ENCODE data around the gene TAT. TPM values are rescaled to one million over a fixed set of nuclear protein-coding genes. Genes with fewer than 3 reads are reported as not detected.

The TAT gene
- total RNA-seq, 1 donor from 2014 or later: not detected

DNA sequence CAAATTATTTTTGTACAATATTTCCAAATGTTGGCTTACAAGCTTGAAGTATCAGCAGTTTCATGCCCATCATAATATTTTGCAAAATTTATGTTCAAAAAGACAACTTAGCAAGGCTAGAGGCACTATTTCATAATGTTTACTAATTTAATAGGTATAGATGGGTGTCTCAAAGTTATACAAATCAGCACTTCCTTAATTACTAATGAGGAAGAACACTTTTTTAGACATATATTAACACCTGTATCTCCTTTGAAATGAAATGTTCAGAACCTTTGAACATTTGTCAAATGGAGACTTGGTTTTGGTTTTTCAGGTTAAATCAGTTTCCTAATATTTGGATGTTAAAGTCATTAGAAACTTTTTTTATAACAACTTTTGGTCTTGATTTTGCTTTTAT is 2.2 kb downstream of the TAT start:
- H3K9me3 ChIP-seq (ENCODE audit: insufficient read depth, low read depth, low read length): no peaks in the 10 kb centered on the region
- H3K27me3 Mint-ChIP-seq (ENCODE audit: low read depth, unreplicated experiment): peaks cover 16% of the 10 kb centered on the region
- FAIRE-seq: no peak

GRCh38 chr16:71573387-71574094 is 3.4 kb downstream of the TAT start:
- Mint-ChIP-seq H3K4me1 (ENCODE audit: low read depth, unreplicated experiment) (no peaks in the 10 kb centered on the region), H3K9me3 (ENCODE audit: unreplicated experiment) (no peaks in the 10 kb centered on the region), H3K27ac (ENCODE audit: unreplicated experiment) (no peak overlapping the region), H3K36me3 (ENCODE audit: low read depth, unreplicated experiment) (no peaks in the 10 kb centered on the region), H3K27me3 (ENCODE audit: low read depth, unreplicated experiment) (peaks cover 17% of the 10 kb centered on the region), H3K4me3 (ENCODE audit: unreplicated experiment) (no peak overlapping the region)
- no peak overlapping the region for H3K4me2 ChIP-seq (ENCODE audit: low read length)
- H3K9ac ChIP-seq (ENCODE audit: low read length): no peak overlapping the region
- no peak overlapping the region for H2AFZ ChIP-seq (ENCODE audit: low read depth, low read length)
- H3K36me3 ChIP-seq (ENCODE audit: insufficient read depth, low read length): no peaks in the 10 kb centered on the region
- H4K20me1 ChIP-seq (ENCODE audit: insufficient read depth, low read length): no peaks in the 10 kb centered on the region
- DNase-seq (ENCODE audit: low read depth) (no peak), FAIRE-seq (no peak)
- H3K9me3 ChIP-seq (ENCODE audit: insufficient read depth, low read depth, low read length): no peaks in the 10 kb centered on the region
- H3K27ac ChIP-seq (ENCODE audit: low read depth, low read length): no peak overlapping the region
- no peaks in the 10 kb centered on the region for H3K79me2 ChIP-seq (ENCODE audit: insufficient read depth, low read length)
- no peaks in the 10 kb centered on the region for H3K4me1 ChIP-seq (ENCODE audit: insufficient read depth, low read length)
- H3K27me3 ChIP-seq (ENCODE audit: insufficient read depth, low read length): no peaks in the 10 kb centered on the region
- TF ChIP-seq, protein P1, sequence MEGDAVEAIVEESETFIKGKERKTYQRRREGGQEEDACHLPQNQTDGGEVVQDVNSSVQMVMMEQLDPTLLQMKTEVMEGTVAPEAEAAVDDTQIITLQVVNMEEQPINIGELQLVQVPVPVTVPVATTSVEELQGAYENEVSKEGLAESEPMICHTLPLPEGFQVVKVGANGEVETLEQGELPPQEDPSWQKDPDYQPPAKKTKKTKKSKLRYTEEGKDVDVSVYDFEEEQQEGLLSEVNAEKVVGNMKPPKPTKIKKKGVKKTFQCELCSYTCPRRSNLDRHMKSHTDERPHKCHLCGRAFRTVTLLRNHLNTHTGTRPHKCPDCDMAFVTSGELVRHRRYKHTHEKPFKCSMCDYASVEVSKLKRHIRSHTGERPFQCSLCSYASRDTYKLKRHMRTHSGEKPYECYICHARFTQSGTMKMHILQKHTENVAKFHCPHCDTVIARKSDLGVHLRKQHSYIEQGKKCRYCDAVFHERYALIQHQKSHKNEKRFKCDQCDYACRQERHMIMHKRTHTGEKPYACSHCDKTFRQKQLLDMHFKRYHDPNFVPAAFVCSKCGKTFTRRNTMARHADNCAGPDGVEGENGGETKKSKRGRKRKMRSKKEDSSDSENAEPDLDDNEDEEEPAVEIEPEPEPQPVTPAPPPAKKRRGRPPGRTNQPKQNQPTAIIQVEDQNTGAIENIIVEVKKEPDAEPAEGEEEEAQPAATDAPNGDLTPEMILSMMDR (IDR thresholded peaks at IDR 0.05; ENCODE audit: insufficient read depth, low read depth, low read length): no peak
- TF ChIP-seq EZH2 (IDR thresholded peaks at IDR 0.05; ENCODE audit: insufficient read depth, low read length): no peak
- no peak overlapping the region for H3K4me3 ChIP-seq (ENCODE audit: insufficient read depth, low read depth, low read length)

More for the DNA sequence above, 2.2 kb downstream of the TAT start:
- TF ChIP-seq, protein P1 (IDR thresholded peaks at IDR 0.05; ENCODE audit: insufficient read depth, low read depth, low read length): no peak
- TF ChIP-seq EZH2 (IDR thresholded peaks at IDR 0.05; ENCODE audit: insufficient read depth, low read length): no peak
- Histone ChIP-seq H3K79me2 (ENCODE audit: insufficient read depth, low read length) (no peaks in the 10 kb centered on the region), H2AFZ (ENCODE audit: low read depth, low read length) (no peak overlapping the region), H3K27me3 (ENCODE audit: insufficient read depth, low read length) (no peaks in the 10 kb centered on the region), H3K4me3 (ENCODE audit: insufficient read depth, low read depth, low read length) (no peak overlapping the region), H3K36me3 (ENCODE audit: insufficient read depth, low read length) (no peaks in the 10 kb centered on the region), H3K27ac (ENCODE audit: low read depth, low read length) (no peak overlapping the region), H3K9ac (ENCODE audit: low read length) (no peak overlapping the region), H3K4me1 (ENCODE audit: insufficient read depth, low read length) (no peaks in the 10 kb centered on the region), H3K4me2 (ENCODE audit: low read length) (no peak overlapping the region), H4K20me1 (ENCODE audit: insufficient read depth, low read length) (no peaks in the 10 kb centered on the region)
- Mint-ChIP-seq H3K36me3 (ENCODE audit: low read depth, unreplicated experiment) (no peaks in the 10 kb centered on the region), H3K4me3 (ENCODE audit: unreplicated experiment) (no peak overlapping the region), H3K27ac (ENCODE audit: unreplicated experiment) (no peak overlapping the region), H3K9me3 (ENCODE audit: unreplicated experiment) (no peaks in the 10 kb centered on the region), H3K4me1 (ENCODE audit: low read depth, unreplicated experiment) (no peaks in the 10 kb centered on the region)
- no peak for DNase-seq (ENCODE audit: low read depth)

DNA sequence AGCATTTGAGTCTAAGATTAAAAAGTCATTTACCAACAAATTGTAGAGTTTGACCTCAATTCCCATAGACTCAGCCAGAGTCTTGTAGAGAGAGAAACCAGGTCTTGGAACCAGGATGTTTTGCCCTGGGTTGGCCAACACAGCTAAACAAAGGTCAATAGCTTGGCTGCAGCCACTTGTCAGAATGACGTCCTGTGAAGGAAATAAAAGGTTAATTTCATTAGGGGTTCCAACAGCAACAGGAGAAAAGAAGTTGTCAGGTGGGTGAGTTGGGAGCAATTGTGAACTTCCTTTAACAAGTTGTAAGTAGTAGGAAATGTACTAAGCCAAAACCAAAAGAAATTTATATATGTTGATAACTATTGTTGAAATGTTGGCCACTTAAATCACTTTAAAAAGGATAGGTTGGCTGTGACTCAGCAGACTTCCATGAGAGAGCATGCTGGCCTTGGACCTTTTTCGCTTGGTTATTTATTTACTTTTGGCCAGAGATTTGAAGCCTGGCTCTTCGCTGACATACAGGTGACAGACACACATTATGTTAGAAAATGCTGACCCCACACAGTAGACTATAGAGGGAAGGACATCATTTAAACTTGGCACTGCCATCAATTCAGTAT is 4.3 kb downstream of the TAT start:
- no peak for TF ChIP-seq EZH2 (IDR thresholded peaks at IDR 0.05; ENCODE audit: insufficient read depth, low read length)
- TF ChIP-seq, protein P1 (IDR thresholded peaks at IDR 0.05; ENCODE audit: insufficient read depth, low read depth, low read length): no peak
- Mint-ChIP-seq H3K4me1 (ENCODE audit: low read depth, unreplicated experiment) (no peaks in the 10 kb centered on the region), H3K4me3 (ENCODE audit: unreplicated experiment) (no peak overlapping the region), H3K9me3 (ENCODE audit: unreplicated experiment) (no peaks in the 10 kb centered on the region), H3K27ac (ENCODE audit: unreplicated experiment) (no peak overlapping the region), H3K36me3 (ENCODE audit: low read depth, unreplicated experiment) (no peaks in the 10 kb centered on the region), H3K27me3 (ENCODE audit: low read depth, unreplicated experiment) (peaks cover 17% of the 10 kb centered on the region)
- H3K79me2 ChIP-seq (ENCODE audit: insufficient read depth, low read length): no peaks in the 10 kb centered on the region
- no peak overlapping the region for H2AFZ ChIP-seq (ENCODE audit: low read depth, low read length)
- no peaks in the 10 kb centered on the region for H3K4me1 ChIP-seq (ENCODE audit: insufficient read depth, low read length)
- FAIRE-seq (no peak), DNase-seq (ENCODE audit: low read depth) (no peak)
- H3K36me3 ChIP-seq (ENCODE audit: insufficient read depth, low read length): no peaks in the 10 kb centered on the region
- no peak overlapping the region for H3K4me3 ChIP-seq (ENCODE audit: insufficient read depth, low read depth, low read length)
- no peak overlapping the region for H3K27ac ChIP-seq (ENCODE audit: low read depth, low read length)
- no peak overlapping the region for H3K4me2 ChIP-seq (ENCODE audit: low read length)
- no peaks in the 10 kb centered on the region for H4K20me1 ChIP-seq (ENCODE audit: insufficient read depth, low read length)
- H3K9ac ChIP-seq (ENCODE audit: low read length): no peak overlapping the region
- no peaks in the 10 kb centered on the region for H3K27me3 ChIP-seq (ENCODE audit: insufficient read depth, low read length)
- H3K9me3 ChIP-seq (ENCODE audit: insufficient read depth, low read depth, low read length): no peaks in the 10 kb centered on the region

All from astrocyte (in vitro differentiated cells and primary cell).